Tongue (tissue), 2 donors: ENCODE data around the gene PARD3B. TPM values are rescaled to one million over a fixed set of nuclear protein-coding genes. Genes with fewer than 3 reads are reported as not detected.

Experiments
- DNase-seq: peaks from one replicate; pipeline ENCODE4 v3.0.0-alpha.2; 2015
- total RNA-seq: library from RNA; depleted of rRNA; stranded (reverse); fragments of >200 nt; gene quantifications from one replicate; pipeline ENCODE4 v1.2.3, GENCODE V29; 2014

The PARD3B gene
- total RNA-seq, 1 donor from 2014 or later: 21.5 TPM

DNA sequence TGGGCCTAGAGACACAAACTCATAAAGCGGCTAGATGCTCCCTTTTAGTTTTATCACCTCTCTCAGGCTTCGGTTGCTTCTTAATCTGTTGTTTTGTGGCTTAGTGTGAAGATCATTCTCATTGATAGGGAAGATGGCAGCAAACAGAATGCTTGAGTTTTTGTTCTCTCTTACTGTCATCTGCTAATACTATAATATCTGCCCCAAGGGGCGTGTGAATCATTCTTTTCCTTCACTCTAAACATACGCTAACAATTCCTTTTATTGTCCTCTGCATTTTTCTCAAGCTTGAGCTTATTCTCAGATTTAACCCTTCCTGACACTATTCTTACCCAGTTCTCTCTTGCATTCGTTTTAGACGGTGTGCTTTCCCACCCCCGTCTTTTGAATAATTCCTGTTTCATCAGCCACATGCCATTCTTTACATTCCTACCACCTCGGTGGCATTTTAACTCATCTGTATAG lies 813.1 kb downstream of the PARD3B start:
- no peak for DNase-seq

DNA sequence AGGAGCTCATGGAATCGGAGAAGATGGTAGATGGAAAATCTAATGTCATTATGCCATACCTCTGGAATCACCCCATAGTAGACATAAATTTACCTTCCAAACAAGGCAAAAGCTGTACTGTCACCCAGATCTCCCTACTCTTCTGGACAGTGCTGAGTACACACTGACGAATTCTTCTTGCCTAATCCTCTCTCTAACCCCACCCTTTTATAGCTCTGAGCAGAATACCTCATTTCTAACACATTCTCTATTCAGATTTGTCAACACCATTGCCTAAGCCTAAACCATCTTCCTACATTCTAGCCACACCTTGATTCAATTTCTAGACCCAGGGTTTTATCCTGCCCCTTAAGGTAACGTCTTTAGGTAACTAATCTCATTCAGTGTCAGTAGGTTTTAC lies 816.0 kb downstream of the PARD3B start:
- DNase-seq: no peak

DNA sequence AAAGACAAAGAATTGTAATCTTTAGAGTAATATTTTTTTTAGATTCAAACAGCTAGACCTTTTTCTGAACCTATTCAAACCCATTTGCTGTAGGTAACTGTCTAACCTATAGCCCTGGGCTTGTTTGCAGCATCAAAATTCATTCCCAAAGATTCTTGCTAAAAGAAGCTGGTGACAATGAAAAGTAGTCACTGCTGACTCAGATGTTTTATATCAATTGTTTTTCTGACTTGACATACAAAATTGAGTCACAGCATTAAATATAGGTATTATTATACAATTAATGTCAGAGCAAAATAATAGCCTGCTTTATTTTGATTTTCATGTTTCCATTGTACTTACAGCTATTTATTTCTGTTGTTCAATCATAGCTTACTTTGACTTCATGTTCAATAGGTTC lies 816.7 kb downstream of the PARD3B start:
- no peak for DNase-seq

DNA sequence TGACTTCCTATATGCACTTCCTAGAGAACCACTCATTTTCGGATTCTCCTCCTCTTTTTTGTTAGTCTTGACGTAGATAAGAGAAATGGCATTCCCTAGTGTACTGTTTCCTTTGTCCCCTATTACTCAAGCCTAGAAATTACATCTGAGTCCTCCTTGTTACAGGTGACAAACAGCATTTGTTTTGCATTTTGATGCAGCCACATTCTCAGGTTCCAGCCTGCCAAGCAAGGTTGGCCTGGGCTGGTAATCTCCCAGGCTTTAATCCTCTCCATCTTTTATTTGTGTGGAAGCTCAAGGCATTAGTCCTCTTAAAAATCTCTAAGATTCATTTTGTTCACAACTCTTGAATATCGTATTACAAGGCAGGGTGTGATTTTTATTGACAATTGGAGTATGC lies 819.0 kb downstream of the PARD3B start:
- no peak for DNase-seq

DNA sequence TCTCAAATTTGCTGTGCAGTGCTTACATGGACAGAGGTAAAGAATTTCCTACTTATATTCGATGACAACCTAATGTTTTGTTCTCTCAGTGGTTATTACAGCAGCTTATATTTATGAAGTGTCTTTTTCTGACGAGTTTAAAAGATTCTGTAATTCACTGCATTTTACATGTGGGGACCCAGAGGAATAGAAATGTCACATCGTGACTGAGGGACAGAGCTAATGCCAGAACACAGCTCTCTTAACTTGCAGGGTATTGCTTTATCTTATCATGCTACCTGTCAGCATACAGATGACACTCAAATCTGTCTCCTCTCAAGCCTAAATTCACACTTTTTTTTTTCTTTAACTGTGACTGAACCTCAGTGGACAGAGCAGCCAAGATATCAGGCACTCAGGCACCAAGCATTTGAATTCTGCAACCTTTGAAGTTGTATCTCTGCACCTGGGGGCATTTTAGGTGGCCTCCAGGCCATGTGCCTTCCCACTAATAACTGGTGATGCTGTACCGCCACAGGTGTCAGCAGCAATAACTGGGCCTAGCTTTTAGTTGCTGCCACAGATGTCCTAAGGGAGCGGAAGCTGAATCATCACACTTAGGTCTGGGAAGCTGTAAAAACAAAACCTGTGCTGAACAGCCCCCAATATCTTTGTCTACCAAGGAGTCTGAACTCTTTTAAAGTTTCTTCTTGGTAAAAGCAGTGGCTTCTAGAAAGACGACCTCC lies 821.2 kb downstream of the PARD3B start:
- DNase-seq: no peak

DNA sequence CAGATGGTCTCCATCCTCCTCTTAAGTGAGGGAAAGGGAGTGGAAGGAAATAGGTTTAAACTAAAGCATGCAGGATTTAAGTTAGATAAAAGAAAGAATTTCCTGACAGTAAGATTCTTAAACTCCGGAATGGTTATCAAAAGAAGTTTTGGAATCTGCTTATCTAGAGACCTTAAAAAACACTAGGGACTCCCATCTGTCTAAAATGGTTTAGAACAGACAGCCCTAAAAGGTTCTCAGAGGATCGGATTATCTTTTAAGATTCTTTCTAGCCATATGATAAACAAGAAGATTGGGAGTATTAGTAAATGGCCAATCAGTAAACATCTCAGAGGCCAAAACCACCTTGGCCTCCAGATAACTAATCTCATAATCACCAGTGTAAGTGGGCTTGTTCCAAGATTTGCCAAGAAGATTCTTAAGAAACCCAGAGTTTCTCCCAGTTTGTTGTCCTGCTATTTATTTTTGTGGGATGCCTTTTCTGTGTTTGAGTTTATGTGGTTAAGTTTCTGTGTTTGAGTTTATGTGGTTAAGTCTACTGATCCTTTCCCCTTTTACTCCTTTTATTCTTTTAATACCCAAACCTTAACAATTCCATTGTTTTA lies 822.2 kb downstream of the PARD3B start:
- DNase-seq: no peak

DNA sequence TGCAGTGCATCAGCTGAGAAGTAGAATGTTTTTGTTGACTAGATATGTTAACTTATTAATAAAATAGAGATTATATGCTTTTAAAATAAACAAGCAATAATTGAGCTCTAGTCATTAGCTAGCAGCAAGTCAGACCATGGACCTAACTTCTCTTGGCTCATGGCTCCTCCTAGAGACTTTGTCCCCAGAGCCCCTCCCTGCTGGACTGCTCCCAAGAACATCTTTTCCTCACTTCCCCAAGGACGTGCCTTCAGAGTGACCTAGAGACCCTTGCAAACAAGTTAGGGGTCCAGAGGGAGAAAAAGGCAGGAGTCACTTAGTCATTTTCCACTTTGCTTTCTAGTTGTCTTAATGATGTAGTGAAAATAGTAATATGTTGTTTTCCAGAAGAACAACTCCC lies 824.5 kb downstream of the PARD3B start:
- no peak for DNase-seq

DNA sequence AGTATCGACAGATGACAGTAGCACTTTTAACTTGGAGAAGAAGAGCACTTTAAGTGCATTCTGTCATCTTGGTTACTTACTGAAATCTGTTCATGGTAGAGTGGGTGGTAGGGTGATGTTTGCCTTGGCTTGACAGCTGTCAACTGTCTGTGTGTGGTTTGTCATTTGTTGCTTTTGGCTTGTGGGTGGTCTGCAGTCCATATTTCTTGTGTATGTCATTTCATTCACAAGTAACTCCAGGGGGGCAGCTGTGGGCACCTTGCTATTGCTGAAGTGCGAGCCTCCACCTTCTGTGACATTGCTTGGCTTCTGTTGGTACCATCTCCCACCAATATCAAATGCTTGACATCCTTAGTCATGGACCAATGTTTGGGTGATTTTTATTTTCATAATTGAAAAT lies 825.5 kb downstream of the PARD3B start:
- DNase-seq: no peak

DNA sequence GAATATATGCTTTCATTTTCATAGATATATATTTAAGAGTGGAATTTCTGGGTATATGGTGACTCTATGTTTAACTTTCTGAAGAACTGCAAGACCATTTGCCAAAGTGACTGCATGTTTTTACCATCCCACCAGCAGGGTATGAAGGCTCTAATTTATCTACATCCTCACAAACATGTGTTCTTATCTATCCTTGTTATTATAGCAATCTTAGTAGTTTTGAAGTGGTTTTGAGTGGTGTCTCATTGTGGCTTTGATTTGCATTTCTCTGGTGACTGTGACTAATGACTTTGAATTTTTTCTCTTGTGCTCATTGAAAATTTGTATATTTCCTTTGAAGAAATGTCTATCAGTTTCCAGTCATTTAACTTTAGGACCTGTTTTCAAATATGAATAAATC lies 826.9 kb downstream of the PARD3B start:
- DNase-seq: no peak

DNA sequence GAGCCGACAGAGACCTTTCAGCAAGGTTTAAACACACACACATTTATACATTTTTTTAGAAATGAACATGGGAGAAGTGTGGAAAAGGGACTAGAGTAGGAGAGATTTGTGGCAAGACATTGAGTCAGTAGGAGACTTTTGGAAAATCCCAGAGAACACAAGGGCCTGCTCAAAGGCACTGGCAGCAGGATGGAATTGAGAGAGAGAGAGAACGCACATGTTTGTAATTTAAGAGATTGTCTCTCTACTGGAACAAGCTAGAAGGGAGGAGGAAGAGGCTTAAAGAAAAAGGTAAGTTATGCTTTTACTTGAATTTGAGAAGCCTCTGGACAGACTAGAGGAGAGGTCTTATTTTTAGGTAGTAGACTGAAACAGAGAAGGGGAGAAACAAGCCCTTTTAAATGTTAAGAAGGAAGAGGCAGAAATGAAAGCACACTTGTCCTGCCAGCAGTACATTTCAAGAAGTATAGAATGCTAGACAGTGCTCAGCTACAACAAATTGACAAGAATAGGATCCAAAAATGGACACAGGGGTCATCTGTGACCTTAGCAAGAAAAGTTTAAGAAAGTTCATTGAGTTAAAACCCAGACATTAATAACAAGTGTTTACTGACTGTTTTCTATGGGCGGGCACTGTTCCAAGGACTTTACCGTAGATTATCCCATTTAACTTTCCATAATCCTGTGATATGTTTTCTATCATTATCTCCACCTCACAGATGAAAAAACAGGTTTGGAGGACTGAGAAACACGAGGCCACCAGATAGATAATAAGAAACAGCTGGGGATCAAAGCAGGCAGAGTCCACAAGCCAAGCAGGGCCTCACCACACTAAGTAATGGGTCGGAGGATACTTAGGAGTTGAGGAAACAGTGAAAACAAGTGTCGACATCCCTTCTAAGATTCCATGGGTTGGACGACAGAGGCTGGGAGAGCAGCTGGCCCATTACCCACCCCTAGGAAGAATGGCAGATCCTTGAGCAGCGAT lies 830.5 kb downstream of the PARD3B start:
- peak; percentile 32 for DNase-seq

DNA sequence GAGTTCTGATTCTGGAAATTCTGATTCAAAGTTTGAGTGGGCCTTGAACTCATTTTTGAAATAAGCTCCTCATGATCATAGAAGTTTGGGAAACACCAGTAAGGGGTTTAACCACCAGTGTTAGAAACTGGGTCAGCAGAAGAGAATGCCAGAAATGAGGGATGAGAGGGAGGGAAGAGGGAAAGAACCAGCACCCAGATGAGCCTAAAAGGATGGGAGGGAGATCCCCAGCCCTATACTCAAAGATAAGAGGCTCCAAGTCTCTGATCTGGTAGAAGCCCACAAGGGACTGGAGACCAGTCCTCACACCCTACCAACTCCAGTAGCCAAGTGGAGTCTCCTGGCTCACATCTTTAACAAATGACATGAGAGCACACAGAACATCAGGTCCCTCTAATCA lies 832.0 kb downstream of the PARD3B start:
- DNase-seq: no peak

DNA sequence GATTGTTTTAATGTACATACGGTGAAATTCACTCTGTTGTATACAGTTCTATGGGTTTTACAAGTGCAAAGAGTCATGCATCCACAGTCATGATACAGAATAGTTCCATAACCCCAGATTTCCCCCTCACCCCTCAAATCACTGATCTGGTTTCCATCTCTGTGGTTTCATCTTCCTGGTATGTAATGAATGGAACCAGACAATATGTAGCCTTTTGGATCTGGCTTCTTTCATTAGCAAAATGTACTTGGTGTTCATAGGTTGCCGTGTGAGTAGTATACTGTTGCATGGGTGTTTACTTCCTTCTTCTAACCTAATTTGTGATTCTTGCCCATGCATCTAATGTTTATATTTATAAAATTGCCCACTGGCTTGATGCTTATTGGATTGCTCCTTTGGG lies 838.3 kb downstream of the PARD3B start:
- DNase-seq: no peak

DNA sequence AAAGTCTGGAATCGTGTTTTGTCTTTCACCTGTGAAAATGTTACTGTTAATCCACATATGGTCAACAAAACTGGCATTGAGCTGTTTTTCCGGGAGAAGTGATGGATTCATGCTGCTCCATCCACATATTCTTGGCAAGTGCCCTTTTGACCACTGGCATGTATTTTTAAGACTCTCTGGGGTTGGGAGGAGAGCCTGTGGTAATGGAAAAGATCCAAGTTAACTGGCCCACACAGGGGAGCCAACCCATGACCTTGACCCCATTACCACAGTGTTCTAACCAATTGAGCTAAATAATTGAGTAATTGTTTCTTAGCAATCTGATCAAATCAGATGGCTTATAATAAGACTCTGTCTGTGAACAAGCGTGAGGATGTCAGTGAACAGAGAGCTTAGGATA lies 840.8 kb downstream of the PARD3B start:
- DNase-seq: no peak

DNA sequence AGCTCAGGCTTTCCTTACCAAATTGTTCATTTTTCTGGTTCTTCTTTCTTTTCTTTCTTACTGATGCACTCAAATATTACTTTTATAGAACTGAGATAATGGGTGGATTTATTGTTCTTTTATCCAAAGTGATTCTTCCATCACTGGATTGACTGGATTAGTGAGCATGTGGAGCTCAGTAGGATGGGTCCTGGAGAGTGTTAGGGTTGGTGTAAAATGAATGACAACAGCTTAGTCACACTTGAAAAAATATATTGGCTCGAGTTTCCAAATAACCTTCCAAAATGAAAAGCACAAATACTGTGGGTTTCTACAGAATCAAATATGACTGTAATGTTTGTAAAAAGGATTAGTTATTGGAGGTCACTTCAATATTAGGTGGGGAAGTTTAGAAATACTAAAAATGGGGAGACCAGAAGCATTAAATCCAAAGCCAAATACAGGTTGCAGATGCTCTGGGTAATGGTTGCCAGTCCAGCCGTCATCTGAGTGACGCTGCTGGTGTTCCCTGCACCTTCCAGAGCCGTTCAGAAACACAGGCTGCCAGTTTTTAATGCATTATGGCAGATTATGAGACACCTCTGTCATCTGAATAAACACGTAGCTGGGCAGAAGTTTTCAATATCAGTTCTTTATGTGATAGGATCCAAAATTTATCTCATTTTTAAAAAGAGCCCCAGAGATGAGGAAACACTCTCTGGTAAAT lies 842.2 kb downstream of the PARD3B start:
- no peak for DNase-seq

DNA sequence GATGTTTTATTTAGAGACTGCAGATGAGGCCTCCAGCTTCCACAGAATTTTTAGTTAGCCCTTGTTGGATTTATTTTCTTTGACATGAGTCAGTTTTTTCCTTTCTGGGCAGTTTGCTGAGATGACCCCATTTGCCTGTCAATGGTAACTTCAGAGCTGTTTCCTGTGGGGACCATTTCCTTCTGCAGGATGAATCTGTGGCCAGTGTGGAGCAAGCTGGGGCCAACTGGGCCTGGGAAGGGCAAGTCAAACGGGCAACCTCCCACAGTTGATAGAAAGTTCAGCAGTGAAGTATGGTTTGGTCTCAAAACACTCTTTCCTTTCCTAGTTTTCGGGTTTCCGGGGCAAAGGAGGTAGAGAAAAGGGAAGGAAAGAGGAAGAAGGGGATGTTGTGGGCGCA lies 845.6 kb downstream of the PARD3B start:
- no peak for DNase-seq

DNA sequence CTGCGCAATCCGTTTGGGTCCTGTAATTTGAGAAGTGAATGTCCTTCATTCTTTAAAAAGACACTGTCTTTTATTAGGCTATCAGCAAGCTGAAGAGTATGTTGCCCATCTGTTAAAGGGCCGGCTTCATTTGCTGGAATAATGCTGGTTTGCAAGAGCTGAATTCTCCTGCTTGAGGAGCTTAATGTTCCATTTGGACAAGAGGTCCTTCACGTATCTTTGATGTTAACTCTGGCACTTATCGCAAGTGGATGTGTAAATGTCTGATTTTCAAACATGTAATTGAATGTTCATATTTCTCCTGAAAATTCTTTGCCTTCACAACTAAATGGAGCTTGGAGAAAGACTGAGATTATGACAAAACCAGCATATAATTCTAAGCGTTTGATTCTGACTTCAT lies 856.2 kb downstream of the PARD3B start:
- DNase-seq: no peak

DNA sequence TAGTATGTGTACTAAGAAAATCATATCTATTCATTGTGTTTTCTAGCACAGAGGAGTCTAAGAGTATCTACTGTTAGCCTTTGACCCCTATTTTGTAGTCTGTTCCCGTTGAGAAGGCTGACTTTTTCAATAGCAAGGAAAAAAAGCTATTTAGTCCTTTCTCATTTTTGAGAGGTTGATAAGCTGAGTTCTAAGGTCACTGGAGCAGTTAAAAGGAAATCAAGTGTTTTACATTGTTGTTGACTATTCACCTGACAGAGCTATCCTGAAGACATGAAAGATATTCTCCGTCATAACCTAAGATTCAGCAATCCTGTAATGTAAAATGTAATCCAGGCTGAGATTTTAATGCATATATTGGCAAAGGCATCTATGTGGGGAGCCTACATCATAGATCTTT lies 856.7 kb downstream of the PARD3B start:
- no peak for DNase-seq

DNA sequence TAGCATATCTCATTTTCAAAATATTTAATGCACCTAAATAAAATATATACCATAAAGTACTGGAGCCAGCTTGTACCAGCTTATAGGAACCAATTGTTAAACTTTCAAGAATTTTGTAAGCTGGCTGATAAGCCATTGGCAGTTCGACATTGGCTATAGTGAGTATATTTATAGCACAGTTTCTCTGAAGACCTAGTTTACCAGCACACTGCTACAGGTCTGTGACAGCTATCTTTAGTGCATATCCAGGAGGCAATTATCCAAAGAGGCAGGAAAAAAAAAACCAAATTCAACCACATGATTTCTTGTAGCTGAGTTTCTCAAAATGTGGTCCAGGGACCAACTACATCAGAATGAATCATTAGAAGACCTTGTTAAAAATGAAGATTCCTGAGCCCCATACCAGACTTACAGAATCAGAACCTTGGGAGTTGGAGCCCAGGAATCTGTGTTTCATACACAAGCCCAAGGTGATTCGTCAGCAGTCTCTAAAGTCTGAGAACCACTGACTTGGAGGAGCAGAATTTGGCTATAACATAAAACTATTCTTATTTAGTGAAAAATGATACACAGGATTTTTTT lies 858.1 kb downstream of the PARD3B start:
- no peak for DNase-seq

DNA sequence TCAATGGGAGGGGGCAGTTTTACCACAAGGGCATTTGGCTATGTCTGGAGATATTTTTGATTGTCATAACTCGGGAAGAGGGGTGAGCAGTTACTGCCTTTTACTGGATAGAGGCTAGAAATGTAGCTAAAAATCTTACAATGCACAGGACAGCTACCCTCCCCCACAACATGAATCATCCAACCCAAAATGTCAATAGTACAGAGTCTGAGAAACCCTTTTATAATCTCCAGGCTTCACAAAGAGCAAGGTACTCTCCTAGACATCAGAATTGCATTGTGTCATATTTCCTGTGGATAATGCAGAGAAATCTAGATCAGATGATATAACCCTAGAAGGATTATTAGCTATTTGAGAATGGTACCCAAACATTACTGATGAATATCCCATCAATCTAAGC lies 859.9 kb downstream of the PARD3B start:
- DNase-seq: no peak

DNA sequence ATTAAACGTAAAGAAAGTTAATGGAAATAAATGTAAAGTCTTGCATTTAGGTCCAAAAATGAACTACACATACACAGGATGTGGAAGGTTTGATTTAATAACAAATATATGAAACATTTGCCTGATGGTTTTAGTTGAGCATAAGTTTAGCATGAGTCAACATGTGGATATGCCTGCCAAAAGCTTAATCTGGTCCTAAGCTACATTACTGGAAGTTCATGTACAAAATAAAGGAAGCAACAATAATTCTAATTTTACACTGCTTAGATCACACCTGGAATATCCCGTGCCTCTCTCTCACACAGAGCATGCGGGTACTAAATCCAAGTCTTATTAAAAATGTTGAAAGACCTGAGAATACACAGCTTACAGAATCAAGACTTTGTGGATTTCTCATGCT lies 860.5 kb downstream of the PARD3B start:
- peak; percentile 83 for DNase-seq

DNA sequence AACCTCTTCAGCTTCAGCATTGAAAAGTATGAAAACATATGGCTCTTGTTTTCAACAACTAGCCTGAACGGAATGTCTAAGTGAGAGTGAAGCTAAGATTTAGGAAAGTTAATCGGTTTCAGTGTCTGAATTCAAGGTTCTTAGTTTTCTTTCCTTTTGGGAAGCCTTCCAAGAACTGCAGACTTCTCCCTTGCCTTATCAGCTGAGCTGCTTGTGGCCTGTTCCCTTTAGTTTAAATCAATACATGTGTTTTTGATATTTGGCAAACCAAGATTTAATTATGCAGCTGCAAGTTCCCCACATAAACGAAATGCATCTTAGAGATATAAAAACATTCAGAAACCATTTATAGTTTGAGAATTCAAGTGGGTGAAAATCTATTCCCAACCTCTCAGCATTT lies 862.7 kb downstream of the PARD3B start:
- peak; percentile 88 for DNase-seq

DNA sequence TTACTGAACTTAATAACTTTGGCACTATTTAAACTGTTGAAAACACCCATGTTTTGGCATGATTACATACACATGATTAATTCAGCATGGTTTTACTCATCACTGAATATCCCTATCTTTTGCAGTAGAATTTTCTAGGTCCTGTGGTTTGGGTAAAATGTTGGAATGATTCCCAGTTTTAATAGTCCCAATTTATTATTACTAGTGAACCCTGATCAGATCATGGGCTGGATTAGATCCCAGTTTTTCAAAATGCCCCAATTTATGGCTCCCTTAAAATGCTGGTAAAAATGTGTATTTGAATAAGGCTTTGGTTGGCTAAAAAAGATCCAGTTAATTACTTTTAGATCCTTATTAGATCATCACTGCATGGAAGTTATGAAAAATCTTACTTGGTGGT lies 863.4 kb downstream of the PARD3B start:
- no peak for DNase-seq
